ENCODE results near the gene VWA2.
A peak's percentile ranks its signal among the peaks of the same experiment; 100 is the strongest.

Gene VWA2

GRCh38 chr10:114239117-114239993, at the start of gene VWA2:
Gene VWA2, plus strand, starts transcription at chr10:114239254. Its CDS starts 9,460 bp downstream, at chr10:114248714.
- TF ChIP-seq CTCF (IDR thresholded peaks at IDR 0.05; ENCODE audit: low read depth, low read length, missing control alignments) = peak; percentile 20
- no peak within 1 kb of the TSS; the same call in 1 of the 2 replicates for H3K4me3 ChIP-seq (ENCODE audit: low read depth, low read length)
- DNase-seq (ENCODE audit: low read depth) = no peak

- H3K4me3 ChIP-seq (ENCODE audit: low read depth, low read length) = no peak overlapping the region
- DNase-seq (ENCODE audit: low read depth) = no peak
These were observed 49.4 kb upstream of the VWA2 start for GRCh38 chr10:114189700-114190099.

GRCh38 chr10:114195079-114195478, 44.0 kb upstream of the VWA2 start:
- no peak for TF ChIP-seq CTCF (IDR thresholded peaks at IDR 0.05; ENCODE audit: low read depth, low read length, missing control alignments)
- peak; percentile 52 for DNase-seq (ENCODE audit: low read depth)
- H3K4me3 ChIP-seq (ENCODE audit: low read depth, low read length) = no peak overlapping the region

More at GRCh38 chr10:114189700-114190099, 49.4 kb upstream of the VWA2 start:
- no peak for TF ChIP-seq CTCF (IDR thresholded peaks at IDR 0.05; ENCODE audit: low read depth, low read length, missing control alignments)

- no peak overlapping the region for H3K4me3 ChIP-seq (ENCODE audit: low read depth, low read length)
- no peak for DNase-seq (ENCODE audit: low read depth)
- no peak for TF ChIP-seq CTCF (IDR thresholded peaks at IDR 0.05; ENCODE audit: low read depth, low read length, missing control alignments)
These were observed 39.8 kb upstream of the VWA2 start for GRCh38 chr10:114199239-114199638.

GRCh38 chr10:114202812-114203211, 36.2 kb upstream of the VWA2 start:
- no peak for DNase-seq (ENCODE audit: low read depth)
- no peak overlapping the region for H3K4me3 ChIP-seq (ENCODE audit: low read depth, low read length)
- no peak for TF ChIP-seq CTCF (IDR thresholded peaks at IDR 0.05; ENCODE audit: low read depth, low read length, missing control alignments)

- H3K4me3 ChIP-seq (ENCODE audit: low read depth, low read length) = no peak overlapping the region
- DNase-seq (ENCODE audit: low read depth) = no peak
- TF ChIP-seq CTCF (IDR thresholded peaks at IDR 0.05; ENCODE audit: low read depth, low read length, missing control alignments) = no peak
These were observed 32.2 kb upstream of the VWA2 start for GRCh38 chr10:114206902-114207301.

GRCh38 chr10:114207349-114207748, 31.7 kb upstream of the VWA2 start:
- TF ChIP-seq CTCF (IDR thresholded peaks at IDR 0.05; ENCODE audit: low read depth, low read length, missing control alignments) = no peak
- no peak for DNase-seq (ENCODE audit: low read depth)
- H3K4me3 ChIP-seq (ENCODE audit: low read depth, low read length) = no peak overlapping the region

All from GM12864 (cell line).